Bladder microvascular endothelial cell (primary cell): ENCODE results near the gene FLT1. TPM values are rescaled to one million over a fixed set of nuclear protein-coding genes. Genes with fewer than 3 reads are reported as not detected.

ENCODE experiments used
- total RNA-seq: library from RNA; depleted of rRNA; stranded (reverse); fragments of >200 nt; gene quantifications from 2 replicates; pipeline ENCODE4 v1.2.3, GENCODE V29; 2014

Gene FLT1, protein sequence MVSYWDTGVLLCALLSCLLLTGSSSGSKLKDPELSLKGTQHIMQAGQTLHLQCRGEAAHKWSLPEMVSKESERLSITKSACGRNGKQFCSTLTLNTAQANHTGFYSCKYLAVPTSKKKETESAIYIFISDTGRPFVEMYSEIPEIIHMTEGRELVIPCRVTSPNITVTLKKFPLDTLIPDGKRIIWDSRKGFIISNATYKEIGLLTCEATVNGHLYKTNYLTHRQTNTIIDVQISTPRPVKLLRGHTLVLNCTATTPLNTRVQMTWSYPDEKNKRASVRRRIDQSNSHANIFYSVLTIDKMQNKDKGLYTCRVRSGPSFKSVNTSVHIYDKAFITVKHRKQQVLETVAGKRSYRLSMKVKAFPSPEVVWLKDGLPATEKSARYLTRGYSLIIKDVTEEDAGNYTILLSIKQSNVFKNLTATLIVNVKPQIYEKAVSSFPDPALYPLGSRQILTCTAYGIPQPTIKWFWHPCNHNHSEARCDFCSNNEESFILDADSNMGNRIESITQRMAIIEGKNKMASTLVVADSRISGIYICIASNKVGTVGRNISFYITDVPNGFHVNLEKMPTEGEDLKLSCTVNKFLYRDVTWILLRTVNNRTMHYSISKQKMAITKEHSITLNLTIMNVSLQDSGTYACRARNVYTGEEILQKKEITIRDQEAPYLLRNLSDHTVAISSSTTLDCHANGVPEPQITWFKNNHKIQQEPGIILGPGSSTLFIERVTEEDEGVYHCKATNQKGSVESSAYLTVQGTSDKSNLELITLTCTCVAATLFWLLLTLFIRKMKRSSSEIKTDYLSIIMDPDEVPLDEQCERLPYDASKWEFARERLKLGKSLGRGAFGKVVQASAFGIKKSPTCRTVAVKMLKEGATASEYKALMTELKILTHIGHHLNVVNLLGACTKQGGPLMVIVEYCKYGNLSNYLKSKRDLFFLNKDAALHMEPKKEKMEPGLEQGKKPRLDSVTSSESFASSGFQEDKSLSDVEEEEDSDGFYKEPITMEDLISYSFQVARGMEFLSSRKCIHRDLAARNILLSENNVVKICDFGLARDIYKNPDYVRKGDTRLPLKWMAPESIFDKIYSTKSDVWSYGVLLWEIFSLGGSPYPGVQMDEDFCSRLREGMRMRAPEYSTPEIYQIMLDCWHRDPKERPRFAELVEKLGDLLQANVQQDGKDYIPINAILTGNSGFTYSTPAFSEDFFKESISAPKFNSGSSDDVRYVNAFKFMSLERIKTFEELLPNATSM (N-terminal part only)
- total RNA-seq = 28.1 and 63.8 TPM in 2 replicates

DNA sequence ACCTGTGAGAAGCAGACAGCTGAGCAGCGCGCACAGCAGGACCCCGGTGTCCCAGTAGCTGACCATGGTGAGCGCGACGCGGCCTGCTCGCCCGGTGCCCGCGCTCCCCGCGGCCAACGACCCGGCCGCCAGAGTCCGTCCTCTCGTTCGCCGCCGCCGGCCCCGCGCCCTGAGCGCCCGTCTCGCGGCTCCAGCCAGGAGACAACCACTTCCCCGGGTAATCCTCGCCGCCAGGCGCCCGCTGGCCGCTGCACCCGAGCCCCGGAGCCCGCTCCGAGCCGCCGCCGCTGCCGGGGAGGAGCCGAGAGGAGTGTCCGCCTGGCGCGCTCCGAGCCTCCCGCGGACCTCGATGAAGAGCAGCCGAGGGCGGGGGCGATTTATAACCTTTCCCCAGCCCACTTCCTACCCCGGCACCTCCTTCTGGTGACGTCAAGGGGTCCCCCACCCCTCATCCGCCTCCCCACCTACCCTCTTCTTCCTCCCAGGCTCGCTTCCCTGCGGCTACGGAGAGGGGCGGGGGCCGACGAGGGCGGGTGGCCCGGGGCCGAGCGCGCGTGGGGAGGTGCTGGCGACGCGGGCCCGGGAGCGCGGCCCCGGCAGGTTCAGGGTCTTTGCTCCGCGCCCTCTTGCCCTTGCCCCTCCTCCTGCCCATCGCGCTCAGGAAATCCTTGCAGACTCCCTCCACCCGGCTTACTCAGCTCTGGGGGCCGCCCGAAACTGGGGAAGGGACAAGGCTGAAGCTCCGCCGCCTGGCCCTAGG lies at the start of gene FLT1:
FLT1 (minus strand) TSS at position 351 of the 760 bp plus-strand sequence; CDS start at position 66, 285 bp downstream.

Other genes with a start within 250 kb of the FLT1 start
- gene POMP, start 164.0 kb upstream of the FLT1 start, total RNA-seq = 55.0 and 70.7 TPM in 2 replicates
- 1.4 and 3.7 TPM in 2 replicates for gene SLC46A3, start 223.8 kb upstream of the FLT1 start, total RNA-seq